Stimulated activated CD4-positive, alpha-beta T cell treated with anti-CD3 and anti-CD28 coated beads, Interleukin-4, amount 100 ng/mL, for 1 hour (primary cell): ENCODE measurements around the gene SLC35B4.
A peak's percentile ranks its signal among the peaks of the same experiment; 100 is the strongest.
"Not testable (repeated sequence)": the region's sequence is repeated elsewhere in the genome, so short reads cannot be mapped to it uniquely, and the experiment has no call there.

ENCODE experiments used
- DNase-seq: peaks from one replicate; pipeline ENCODE4 v3.0.0-alpha.2; 2020

Gene SLC35B4

GRCh38 chr7:134330974-134331373, 14.2 kb upstream of the SLC35B4 start:
- no peak for DNase-seq

DNA sequence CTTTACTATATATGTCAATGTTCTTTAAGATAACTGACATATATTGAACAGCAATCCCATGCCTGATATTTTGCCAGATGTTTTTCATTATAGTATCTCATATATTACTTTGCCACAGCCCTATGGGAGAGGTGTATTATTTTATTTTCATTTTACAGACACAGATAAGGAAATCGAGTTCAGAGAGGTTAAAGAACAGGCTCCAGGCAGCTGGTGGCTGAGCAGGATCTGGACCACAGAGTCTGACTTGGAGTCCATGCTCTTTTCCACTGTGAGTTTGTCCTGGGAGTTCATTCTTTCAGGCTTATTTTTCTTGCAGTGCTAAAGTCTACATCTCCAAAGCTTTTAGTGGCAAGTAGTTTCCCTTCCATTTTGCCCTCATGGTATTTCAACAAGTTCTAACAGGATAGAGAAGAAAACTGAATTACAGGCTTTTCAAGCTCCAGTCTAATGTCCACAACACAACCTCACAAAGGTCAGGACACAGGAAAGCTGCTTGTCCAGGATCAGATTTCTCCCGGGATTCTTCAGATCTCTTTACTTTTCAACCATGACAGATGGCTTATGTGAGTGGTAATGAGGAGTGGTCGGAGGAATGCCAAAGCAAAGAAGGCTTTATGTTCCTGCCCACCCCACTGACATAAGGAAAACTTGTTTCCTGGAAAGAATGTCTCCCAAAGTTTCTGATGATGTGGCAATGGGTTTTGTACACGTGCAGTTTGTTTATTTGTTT, 13.1 kb upstream of the SLC35B4 start:
- DNase-seq: no peak

- DNase-seq: no peak
Measured at GRCh38 chr7:134328900-134329299, 12.2 kb upstream of the SLC35B4 start.

GRCh38 chr7:134327896-134328295, 11.2 kb upstream of the SLC35B4 start:
- peak; percentile 40 for DNase-seq

DNA sequence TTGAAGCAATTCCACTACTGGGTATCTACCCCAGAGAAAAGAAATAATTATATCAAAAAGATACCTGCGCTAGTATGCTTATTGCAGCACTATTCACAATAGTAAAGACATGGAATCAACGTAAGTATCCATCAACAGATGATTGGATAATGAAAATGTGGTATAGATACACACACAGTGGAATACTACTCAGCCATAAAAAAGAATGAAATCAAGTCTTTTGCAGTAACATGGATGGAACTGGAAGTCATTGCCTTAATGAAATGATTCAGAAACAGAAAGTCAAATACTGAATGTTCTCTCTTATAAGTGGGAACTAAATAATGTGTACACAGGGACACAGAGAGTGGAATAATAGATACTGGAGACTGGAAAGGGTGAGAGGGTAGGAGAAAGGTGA, 7.4 kb upstream of the SLC35B4 start:
- DNase-seq: no peak

DNA sequence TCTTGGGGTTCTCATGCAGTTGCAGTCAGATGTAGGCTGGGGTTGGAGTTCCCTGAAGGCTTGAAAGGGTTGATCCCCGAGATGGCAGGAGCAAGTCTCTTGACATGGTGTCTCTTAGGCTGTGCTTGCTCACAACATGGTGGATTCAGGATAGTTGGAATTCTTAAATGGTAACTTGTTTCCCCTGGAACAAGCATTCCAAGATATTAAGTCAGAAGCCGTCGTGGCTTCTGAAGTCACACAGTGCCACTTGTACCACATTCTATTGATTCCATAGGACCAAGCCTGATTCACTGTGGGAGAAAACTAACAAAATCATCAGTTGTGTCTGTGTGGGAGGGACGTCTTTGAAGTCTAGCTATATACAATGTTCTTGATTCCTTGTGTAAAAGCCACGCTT, 3.5 kb upstream of the SLC35B4 start:
- DNase-seq: no peak

GRCh38 chr7:134318443-134318842, 1.7 kb upstream of the SLC35B4 start:
- no peak for DNase-seq

- DNase-seq: no peak
Measured at GRCh38 chr7:134317434-134317833, 704 bp upstream of the SLC35B4 start.

- DNase-seq: no peak
Measured at GRCh38 chr7:134315679-134316538, 821 bp downstream of the SLC35B4 start.

DNA sequence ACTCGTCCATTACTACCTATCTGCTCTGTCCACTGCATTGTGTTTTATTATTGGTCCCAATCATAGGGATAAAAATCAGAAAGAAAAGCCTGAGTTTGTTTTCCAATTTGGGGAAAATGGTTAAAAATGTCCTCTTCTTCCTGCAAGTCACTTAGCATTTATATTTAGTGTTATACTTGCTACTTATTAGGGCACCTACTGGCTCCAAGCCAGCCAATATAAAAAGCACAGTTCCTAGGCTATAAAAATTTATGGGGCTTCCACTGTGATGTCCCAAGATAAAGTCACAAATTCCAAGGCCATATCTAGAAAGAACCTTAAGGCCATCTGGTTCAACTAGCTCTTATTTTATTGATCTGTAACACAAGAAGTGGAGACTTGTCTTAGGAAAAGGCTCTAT, 3.2 kb downstream of the SLC35B4 start:
- no peak for DNase-seq

- no peak for DNase-seq
Measured at GRCh38 chr7:134312717-134313116, 4.0 kb downstream of the SLC35B4 start.

DNA sequence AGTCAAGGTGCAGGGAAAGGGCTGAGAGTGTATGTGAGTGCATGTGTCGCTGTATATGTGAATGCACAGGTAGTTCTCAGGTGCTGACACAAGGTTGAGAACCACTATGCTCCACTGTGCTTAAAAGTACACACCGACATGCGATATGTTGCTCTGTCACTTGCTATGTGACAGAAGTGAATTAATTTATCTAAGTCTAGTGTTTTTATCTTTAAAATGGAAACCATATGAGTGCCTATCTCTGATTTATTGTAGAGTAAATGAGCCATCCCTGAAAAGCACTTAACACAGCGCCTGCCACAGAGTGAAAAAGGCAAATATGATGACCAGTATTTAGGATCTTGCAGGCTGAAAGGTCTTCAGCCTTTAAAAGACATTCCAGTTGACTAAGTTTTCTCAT, 4.9 kb downstream of the SLC35B4 start:
- DNase-seq: no peak

DNA sequence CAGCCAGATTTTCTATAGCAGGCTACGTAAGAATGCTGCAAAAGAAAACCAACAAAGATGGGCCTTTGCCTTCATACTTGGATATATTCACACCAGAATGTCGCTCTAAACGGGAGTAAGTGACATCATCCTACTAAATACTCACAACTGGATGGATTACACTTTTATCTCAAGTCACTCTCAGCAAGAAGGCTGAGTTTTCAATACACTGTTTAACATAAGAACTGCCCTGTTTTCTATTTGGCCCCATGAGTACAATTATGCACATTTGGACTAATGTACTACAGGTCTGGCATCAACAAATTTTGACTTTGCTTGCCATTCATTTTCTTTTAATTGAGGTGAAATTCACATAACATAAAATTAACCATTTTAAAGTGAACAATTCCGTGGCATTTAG, 8.2 kb downstream of the SLC35B4 start:
- no peak for DNase-seq

DNA sequence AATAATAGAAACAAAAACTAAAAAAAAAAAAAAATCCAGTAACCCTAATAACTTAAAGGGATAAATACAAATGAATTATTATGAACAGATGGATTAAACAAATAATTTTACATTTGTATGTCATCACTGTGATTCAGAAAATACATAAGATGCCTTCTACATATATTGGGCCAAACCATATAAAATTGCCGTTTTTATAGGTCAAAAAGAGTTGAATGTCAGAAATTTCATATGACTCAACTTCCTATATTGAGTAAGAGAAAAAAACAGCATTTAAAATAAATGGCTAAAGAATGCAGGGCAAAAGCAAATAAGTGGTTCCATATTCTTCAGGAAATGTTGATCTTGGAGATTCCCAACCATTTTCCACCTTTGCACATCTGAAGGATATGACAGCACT, 9.4 kb downstream of the SLC35B4 start:
- no peak for DNase-seq

- DNase-seq: no peak
Measured at GRCh38 chr7:134302120-134302519, 14.6 kb downstream of the SLC35B4 start.

DNA sequence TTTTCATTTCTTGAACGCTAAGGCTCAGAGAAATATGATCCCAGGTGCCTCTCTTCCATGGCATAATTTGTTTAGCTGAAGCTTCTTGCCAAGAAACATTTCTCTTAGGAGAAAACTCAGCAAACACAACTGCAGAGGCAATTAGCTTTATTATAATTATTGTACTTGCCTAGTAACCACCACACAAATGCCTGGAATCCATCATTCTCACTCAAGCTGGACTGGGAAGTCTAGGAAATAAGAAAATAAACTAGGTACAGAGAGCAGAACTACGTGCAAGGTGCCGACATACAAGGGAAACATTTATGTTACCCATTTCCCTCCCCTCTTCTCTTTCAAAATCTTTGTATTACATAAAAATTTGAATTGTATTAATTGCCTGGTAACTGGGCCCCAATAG, 15.1 kb downstream of the SLC35B4 start:
- no peak for DNase-seq

DNA sequence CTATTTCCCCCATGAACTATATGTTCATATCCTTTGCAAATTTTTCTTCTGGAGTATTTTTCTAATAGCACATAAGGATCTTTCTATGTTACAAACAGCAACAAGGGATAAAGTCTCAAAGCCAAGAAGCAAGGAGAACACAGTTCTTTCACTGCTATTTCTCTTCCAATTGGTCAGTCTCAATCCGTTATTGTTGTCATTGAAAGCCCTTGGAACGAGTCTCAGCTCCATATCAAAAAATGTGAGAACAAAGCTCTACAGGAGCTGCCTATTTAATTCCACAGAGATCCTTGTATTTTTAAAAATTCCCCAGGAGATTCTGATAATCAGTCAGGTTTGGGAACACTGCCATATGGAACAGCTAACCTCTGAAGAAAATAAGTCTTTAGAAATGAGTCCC, 15.7 kb downstream of the SLC35B4 start:
- DNase-seq: no peak

DNA sequence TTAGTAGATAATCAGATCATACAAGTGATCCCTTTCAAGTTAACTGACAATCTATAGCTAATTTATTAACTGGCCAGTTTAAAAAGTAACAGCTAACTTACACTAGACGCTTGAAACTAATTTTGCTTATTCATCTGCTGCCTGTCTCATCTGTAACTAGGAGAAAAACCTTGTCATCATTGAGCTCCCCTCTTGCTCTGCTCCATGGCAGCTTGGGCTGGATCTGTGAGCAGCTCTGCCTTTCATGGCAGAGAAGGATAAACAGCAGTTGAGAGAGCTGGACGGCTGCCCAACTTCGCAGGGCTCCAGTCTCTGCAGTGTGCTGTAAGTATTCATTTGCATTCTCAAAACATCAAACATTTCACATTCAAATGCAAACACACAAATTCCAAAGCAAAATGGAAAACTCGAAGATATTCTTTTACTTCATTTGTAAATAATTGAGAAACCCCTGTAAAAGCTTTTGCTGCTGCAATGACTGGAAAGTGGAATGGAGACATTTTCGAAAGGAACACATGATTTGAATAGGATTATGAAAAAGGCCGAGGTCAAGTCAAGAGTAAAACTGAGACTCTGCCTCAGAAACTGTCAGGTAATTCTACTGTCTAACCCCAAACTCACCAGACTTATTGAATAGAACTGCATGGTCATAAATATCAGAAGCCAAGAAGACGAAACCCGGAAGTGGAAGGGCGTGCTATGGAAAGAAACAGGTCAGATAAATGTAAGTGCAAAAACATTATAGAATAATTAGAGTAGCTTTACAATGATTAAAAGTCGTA, 17.6 kb downstream of the SLC35B4 start:
- DNase-seq: no peak

- no peak for DNase-seq
Measured at GRCh38 chr7:134297489-134297888, 19.2 kb downstream of the SLC35B4 start.

DNA sequence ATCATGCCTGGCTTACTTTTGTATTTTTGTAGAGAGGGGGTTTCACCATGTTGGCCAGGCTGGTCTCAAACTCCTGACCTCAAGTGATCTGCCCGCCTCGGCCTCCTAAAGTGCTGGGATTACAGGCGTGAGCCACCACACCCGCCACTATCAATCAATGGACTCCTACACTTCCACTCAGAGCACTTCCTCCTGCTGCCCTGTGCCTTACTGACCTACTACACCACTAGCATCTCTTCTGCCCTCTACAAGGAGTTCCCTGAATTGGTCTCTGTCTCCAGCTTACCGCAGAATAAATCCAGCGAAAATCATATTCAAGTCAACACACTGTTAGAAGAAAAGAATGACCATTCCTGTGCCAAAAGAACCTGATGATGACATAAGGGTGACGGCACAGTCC, 20.7 kb downstream of the SLC35B4 start:
- not testable (repeated sequence) for DNase-seq

DNA sequence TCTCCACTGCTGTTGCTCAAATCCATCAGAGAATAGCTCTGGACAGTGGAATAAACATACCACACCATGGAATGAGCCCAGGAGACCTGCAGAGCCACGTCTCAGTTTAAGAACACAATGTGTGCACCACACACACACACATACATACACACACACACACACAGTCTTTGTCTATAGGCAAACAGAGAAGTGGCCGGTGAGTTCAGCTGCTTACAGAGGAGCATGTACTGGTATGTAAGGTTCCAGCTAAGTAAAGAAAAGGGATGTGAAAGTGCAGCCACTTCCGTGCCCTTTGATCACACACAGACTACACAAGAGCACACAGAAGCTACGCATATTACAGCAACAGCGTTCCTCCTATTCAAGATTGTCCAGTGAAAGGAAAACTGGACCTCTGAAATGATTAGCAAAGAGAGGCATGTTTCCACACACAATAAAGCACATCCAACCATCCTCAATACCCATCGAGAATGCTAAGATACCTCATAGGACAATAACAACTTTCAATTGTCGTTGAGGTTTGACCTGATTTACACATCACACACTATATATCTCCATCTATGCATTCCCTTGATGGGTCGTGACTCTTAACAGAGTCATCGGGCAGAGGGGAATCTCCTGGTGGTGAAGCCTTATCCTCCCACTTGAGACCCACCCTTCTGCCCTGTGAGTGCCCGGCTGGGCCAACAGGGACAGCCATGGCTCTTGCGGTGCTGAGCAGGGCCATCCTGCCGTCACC, 23.6 kb downstream of the SLC35B4 start:
- DNase-seq: no peak

- DNase-seq: no peak
Measured at GRCh38 chr7:134290286-134290685, 26.4 kb downstream of the SLC35B4 start.

DNA sequence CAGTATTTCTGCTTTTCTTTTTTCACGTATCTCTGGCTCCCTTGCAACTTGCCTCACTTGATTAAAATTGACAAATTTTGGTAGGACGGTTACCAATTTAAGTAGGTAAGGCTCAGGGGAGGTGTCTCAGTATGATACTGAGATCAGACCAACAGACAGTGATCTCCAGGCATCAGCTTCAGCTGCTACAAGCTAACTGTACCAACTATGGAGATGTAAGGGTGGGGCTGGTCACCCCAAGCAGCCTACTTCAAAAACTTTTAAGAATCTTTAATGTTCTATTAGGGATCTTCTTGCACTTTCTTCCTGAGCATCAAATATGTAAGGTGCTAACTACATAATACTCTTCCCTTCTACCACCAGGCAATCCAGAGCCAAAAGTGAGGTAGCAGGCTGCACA, 26.9 kb downstream of the SLC35B4 start:
- no peak for DNase-seq
